NCI-H2107 treated with DMSO at 0.1 percent for 48 hours (cell line): ENCODE results near the gene RRP1.
A peak's percentile ranks its signal among the peaks of the same experiment; 100 is the strongest.

Experiments
- DNase-seq: peaks from one replicate; lab custom pipeline; 2025; ENCODE audit not compliant: unreplicated experiment; lab: John Stamatoyannopoulos, UW

RRP1 gene, protein sequence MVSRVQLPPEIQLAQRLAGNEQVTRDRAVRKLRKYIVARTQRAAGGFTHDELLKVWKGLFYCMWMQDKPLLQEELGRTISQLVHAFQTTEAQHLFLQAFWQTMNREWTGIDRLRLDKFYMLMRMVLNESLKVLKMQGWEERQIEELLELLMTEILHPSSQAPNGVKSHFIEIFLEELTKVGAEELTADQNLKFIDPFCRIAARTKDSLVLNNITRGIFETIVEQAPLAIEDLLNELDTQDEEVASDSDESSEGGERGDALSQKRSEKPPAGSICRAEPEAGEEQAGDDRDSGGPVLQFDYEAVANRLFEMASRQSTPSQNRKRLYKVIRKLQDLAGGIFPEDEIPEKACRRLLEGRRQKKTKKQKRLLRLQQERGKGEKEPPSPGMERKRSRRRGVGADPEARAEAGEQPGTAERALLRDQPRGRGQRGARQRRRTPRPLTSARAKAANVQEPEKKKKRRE

GRCh38 chr21:43789276-43790009 is at the start of gene RRP1:
TSS of gene RRP1 (plus strand) at chr21:43789577. CDS start at chr21:43789630, 53 bp downstream.
- DNase-seq = peak; percentile 82

GRCh38 chr21:43739621-43740435 is 49.5 kb upstream of the RRP1 start:
- no peak for DNase-seq

DNA sequence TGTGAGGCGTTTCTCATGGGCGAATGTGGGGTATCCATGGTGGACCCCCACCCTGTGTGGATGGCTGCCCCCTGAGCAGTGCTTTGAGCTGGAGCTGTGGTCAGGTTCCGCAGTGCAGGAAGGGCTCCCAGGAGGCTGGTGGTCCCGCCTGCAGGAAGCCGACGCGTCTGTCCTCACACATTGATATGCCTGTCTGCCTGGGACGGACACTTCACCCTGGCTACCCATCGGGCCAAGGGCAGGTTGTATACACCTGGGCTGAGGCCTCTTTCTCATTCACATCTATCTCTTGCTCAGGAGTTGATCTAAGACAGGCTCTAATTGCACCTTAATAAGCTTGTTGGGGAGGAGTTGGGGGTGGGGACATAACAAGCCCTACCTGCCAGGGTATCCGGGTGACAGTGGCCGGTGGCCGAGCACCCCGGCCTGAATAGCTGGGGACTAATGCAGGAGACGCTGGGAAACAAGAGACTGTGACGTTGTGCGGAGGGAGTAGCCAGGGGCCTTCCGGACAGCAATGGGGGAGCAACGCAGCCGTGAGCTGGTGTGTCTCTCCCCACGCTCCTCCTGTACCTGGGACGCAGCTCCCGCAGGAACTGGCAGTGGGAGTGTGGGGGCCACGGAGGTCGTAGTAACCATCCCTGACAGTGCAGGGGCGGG is 48.8 kb upstream of the RRP1 start:
- DNase-seq = no peak

GRCh38 chr21:43741423-43742096 is 47.8 kb upstream of the RRP1 start:
- no peak for DNase-seq

GRCh38 chr21:43743947-43744346 is 45.4 kb upstream of the RRP1 start:
- DNase-seq = no peak

GRCh38 chr21:43744725-43745124 is 44.7 kb upstream of the RRP1 start:
- DNase-seq = no peak

DNA sequence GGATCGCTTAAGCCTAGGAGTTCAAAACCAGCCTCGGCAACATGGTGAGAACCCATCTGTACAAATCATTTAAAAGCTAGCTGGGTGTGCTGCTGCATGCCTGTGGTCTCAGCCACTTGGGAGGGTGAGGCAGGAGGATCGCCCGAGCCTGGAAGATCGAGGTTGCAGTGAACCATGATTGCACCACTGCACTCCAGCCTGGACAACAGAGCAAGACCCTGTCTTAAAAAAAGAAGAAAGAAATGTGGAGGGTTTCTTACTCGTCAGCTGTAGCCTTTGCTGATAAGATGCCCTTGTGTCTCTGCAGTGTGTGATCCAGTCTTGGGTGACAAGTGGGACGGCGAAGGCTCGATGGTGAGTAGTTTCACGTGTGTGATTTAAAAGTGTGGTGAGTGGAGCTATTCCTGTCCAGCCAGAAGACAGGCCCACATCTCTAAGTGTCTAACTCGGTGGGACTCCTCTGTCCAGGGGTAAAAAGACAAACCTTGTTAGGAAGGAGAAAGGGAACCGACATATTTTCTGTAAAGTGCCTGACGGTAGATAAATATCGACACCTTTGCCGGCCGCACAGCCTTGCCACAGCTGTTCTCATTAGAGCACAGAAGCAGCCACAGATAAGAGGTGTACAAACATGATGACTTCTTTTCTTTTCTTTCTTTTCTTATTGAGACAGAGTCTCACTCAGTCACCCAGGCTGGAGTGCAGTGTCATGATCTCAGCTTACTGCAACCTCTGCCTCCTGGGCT is 43.4 kb upstream of the RRP1 start:
- no peak for DNase-seq

DNA sequence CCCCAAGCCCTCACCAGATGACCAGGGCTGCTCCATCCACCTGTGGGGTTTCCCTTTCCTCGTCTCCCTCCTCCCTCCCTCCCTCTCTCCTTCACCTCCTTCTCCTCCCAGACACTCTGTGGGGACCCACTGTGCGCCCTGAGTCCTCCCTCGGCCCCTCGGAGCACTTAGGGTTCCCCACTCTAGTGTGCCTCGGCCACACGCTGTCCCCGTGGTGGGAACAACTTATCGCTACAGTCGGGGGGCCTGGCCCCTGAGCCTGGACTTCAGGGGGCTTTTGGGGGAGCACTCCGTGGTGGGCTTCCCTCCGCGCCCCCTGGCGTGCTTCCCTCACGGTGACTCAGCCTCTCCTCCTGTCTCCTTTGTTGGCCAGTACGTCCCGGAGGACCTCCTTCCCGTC is 40.8 kb upstream of the RRP1 start:
- DNase-seq = no peak

DNA sequence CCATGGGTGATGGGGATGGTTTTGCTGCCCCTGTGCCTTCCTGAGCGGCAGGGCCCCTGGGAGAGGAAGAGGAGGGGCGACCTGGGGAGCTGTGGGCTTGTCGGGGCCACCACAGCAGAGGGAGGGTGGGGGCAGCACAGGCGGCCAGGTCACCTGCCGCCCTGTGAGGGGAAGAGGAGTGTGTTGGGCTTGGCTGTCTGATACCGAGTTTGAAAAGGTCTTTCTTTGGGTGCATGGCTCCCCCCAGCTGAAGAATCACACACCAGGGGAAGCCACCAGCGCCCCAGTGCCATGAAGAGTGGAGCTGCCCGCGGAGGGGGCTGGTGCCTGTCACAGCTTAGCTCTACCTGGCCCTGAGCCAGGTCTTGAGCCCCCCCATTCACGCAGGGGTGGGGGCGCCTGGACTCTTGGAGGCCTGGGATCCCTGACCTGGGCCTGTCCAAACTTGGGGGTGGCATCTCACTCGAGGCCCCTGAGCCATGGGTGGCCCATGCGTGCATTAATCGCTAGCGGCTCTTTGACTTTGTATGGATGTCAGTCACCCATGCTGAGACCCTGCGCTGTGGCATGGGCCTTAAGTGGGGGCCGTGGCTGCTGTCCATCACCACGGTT is 39.6 kb upstream of the RRP1 start:
- DNase-seq = no peak

DNA sequence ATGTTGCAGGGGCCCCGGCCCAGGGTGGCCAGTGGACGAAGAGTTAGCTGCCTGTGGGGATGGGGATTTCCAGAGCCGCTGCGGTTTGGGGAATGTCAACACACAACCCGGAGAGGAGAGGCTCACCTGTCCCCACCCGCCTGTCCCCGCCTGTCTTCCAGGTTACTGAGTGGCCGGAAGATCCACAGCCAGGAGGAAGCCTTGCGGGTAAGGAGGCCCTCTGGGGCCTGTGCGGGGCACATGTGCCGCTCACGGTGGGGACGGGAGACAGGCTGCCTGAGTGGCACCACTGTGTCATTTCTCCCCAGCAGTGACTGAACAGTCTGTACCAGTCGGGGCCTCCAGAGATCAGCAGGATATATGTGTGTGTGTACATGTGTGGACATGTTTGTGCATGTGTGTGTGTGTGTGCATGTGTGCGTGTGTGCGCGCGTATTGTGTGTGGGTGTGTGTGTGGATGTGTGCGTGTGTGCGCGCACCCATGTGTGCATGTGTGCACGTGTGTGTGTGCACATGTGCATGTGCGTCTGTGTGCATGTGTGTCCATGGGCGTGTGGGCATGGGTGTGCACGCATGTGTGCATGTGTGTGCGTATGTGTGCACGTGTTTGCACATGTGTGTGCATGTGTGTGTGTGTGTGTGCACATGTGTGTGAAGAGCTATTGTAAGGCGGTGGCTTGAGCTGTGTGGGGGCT is 38.9 kb upstream of the RRP1 start:
- DNase-seq = no peak

DNA sequence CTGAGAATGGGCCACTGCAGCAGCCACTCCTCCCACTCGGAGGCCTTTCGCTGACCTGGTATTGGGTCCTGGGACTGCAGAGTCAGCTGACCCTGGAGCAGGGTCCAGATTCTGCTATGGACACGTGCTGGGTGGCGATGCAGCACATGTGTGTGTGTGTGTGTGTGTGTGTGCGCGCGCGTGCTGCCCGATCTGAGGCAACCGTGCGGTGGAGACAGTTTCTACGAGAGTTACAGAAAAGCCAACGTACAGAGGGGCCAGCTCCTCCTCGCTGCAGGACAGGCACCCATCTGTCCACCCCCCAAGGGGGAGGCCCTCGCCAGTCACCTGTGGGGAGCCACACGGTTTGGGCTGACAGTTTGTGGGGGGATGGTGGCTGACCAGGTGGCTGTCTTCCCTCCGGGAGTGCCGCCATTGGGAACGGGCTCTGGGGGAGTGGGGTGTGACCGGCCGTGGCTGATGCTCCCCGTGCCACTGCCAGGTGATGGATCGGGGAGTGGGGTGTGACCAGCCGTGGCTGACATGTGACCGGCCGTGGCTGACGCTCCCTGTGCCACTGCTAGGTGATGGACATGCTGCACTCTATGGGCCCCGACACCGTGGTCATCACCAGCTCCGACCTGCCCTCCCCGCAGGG is 37.3 kb upstream of the RRP1 start:
- DNase-seq = no peak

GRCh38 chr21:43752758-43753438 is 36.5 kb upstream of the RRP1 start:
- DNase-seq = no peak

GRCh38 chr21:43753439-43753799 is 36.0 kb upstream of the RRP1 start:
- DNase-seq = no peak

DNA sequence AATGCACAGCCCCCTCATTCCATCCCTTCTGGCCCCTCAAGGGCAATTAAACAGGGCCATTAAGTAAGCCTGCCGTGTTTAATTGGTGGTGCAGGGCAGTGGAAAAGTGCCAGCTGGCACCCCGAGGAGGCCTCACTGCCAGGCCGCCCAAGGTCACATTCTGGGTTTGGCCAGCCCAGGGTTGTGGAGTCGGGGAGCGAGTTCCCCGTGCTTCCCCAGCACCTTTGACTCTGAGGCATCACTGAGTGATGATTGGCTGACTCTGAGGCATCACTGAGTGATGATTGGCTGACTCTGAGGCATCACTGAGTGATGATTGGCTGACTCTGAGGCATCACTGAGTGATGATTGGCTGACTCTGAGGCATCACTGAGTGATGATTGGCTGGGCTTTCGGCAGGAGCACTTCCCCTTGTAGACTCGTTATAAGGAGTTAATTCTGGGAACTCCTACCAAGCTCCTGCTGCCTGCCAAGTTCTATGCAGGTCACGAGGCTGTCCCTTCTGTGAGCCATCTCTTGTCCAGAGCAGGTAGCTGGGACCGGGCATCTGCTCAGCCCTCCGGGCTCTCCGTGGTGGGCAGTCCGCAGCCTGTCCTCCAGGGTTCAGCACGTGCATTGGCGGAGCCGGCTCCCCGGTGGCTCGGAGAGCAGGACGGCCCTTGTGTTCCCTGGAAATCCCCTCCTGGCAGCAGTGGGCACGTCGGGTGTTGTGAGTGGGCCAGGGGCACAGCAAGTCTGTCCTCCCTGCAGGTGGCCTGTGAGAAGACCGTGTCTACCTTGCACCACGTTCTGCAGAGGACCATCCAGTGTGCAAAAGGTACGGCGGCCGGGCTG is 34.2 kb upstream of the RRP1 start:
- no peak for DNase-seq

DNA sequence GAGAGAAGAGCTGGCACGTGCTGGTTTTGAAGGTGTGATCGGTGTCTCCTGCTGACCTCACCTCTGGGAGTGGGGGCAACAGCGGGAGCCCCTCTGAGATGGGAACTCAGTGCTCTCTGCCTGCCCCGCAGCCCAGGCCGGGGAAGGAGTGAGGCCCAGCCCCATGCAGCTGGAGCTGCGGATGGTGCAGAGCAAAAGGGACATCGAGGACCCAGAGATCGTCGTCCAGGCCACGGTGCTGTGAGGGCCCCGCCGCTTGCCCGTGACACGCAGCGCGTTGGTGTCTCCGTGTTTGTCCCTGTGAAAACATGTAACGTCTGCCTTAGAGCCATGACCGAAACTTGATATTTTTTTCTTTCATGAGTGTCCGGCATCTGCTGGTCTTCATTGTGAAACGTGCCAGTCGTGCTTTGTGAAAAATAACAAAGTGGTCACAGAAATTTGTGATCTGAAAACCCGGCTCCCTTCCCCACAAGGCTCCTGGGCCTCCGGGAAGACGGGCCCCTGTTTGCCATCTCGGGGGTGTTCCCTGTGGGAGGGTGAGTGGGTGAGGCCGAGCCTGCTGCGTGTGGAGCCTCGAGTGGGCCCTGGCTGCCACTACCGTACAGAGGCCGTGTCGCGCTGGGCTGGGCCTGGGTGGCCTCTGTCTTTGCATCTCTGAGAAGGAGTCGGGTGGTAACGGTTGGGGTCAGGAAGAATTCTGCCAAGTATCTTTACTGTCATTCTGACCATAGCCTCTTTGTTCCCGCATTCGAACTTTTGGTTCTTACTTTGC is 33.4 kb upstream of the RRP1 start:
- DNase-seq = no peak

DNA sequence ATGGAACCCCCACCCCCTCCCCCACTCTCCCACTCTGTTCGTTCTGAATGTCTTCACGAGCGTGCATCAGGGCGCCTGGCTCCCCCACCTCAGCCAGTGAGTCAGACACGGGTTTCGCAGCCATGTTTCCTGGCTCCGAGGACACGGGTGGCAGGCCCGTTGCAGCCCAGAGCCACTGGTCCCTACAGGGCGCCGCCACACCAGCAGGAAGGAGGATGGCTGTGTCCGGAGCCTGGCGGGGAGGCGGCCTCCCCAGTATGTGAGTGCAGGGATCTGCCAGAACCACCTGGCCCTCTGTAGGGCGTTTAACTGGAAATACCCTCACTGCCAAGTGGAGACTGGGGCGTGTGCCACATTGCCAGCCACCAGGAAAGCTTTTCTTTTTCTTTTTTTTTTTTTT is 31.8 kb upstream of the RRP1 start:
- DNase-seq = no peak
